Adrenal gland (tissue), 5 donors: ENCODE results near the gene STRN3.
"Not testable (repeated sequence)": the region's sequence is repeated elsewhere in the genome, so short reads cannot be mapped to it uniquely, and the experiment has no call there.

ENCODE experiments used
- CTCF ChIP-seq, 6 experiments: fragments of 450-650 bp in 4 of 6; fragments of 200-600 bp in 2 of 6; sonication (generic) in 1 of 6; IDR thresholded peaks; 1 replicate in 5 of 6; 2 replicates in 1 of 6; pipeline versions ENCODE4 v1.5.1 to v1.8.0; 2016 to 2021; ENCODE audit warnings: antibody characterized with exemption in 6 of 6, mild to moderate bottlenecking in 2 of 6, moderate library complexity in 1 of 6
- POLR2A ChIP-seq, 2 donors: fragments of 450-650 bp; IDR thresholded peaks; one replicate each; pipeline ENCODE4 v1.6.1; 2017; ENCODE audit warnings: antibody characterized with exemption in 2 of 2, mild to moderate bottlenecking in 2 of 2, moderate library complexity in 1 of 2
- donor health status: DM: no; HTN: no; CAD: no.

GRCh38 chr14:30972036-30972732 lies 54.0 kb downstream of the STRN3 start:
- TF ChIP-seq CTCF, POLR2A (IDR thresholded peaks at IDR 0.05): not testable (repeated sequence)
